CD14-positive monocyte (primary cell): ENCODE measurements around the gene PTTG1IP. TPM values are rescaled to one million over a fixed set of nuclear protein-coding genes. Genes with fewer than 3 reads are reported as not detected.

Experiments
- DNase-seq, 3 donors: peaks; one replicate each; pipeline ENCODE4 v3.0.0-alpha.2; 2011 to 2022
- H2AFZ ChIP-seq: 2 replicates; pipeline ENCODE4 v1.6.0; 2012; ENCODE audit warnings: mild to moderate bottlenecking, low read depth, low read length, inconsistent platforms; ENCODE audit not compliant: insufficient read depth, poor library complexity, severe bottlenecking
- H3K27ac ChIP-seq, 2 donors: 1 replicate in 1 of 2; 2 replicates in 1 of 2; pipeline ENCODE4 v1.5.1; 2012 to 2013; ENCODE audit warnings: low read length in 2 of 2, control low read depth in 1 of 2, inconsistent platforms in 1 of 2, low read depth in 1 of 2, mild to moderate bottlenecking in 1 of 2
- H3K27me3 ChIP-seq, 2 donors: one replicate each; pipeline versions ENCODE4 v1.6.0 to v1.6.1; 2011 to 2013; ENCODE audit warnings: low read length in 2 of 2; ENCODE audit not compliant: control insufficient read depth in 2 of 2, insufficient read depth in 2 of 2
- H3K36me3 ChIP-seq, 2 donors: replicated peaks in 1 of 2; 1 replicate in 1 of 2; 2 replicates in 1 of 2; pipeline versions ENCODE4 v1.5.1 to v1.6.1; 2012 to 2013; ENCODE audit warnings: low read length in 2 of 2, control low read depth in 1 of 2, inconsistent platforms in 1 of 2, mild to moderate bottlenecking in 1 of 2; ENCODE audit not compliant: insufficient read depth in 2 of 2, control insufficient read depth in 1 of 2
- H3K4me1 ChIP-seq, 2 donors: 1 replicate in 1 of 2; 2 replicates in 1 of 2; pipeline versions ENCODE4 v1.5.1 to v1.6.1; 2012 to 2013; ENCODE audit warnings: low read length in 2 of 2, control low read depth in 1 of 2, inconsistent platforms in 1 of 2, mild to moderate bottlenecking in 1 of 2, moderate library complexity in 1 of 2; ENCODE audit not compliant: insufficient read depth in 2 of 2, control insufficient read depth in 1 of 2
- H3K4me2 ChIP-seq: replicated peaks from 2 replicates; pipeline ENCODE3; 2012; ENCODE audit warnings: low read length, moderate library complexity, mild to moderate bottlenecking; ENCODE audit not compliant: poor library complexity, severe bottlenecking; ENCODE audit errors: extremely low read depth
- H3K4me3 ChIP-seq, 3 experiments: fragments of 200-600 bp in 1 of 3; sonication (generic) in 1 of 3; replicated peaks in 1 of 3; 1 replicate in 2 of 3; 2 replicates in 1 of 3; pipeline ENCODE4 v1.5.1; 2011 to 2013; ENCODE audit warnings: low read length in 3 of 3, mild to moderate bottlenecking in 3 of 3, control low read depth in 2 of 3, low read depth in 2 of 3, inconsistent platforms in 1 of 3, moderate library complexity in 1 of 3
- H3K79me2 ChIP-seq: 2 replicates; pipeline ENCODE4 v1.6.0; 2012; ENCODE audit warnings: mild to moderate bottlenecking, control low read depth, inconsistent platforms, low read length, moderate library complexity; ENCODE audit not compliant: insufficient read depth
- H3K9ac ChIP-seq: 2 replicates; pipeline ENCODE4 v1.6.0; 2017; ENCODE audit warnings: low read length, mild to moderate bottlenecking; ENCODE audit not compliant: insufficient read depth, poor library complexity, severe bottlenecking
- H3K9me3 ChIP-seq, 2 donors: replicated peaks in 1 of 2; 1 replicate in 1 of 2; 2 replicates in 1 of 2; pipeline versions ENCODE4 v1.5.1 to v1.6.1; 2012 to 2013; ENCODE audit warnings: low read length in 2 of 2, control low read depth in 1 of 2; ENCODE audit not compliant: control insufficient read depth in 1 of 2, insufficient read depth in 1 of 2
- H4K20me1 ChIP-seq: 2 replicates; pipeline ENCODE4 v1.6.0; 2012; ENCODE audit warnings: mild to moderate bottlenecking, low read length, control low read depth, moderate library complexity; ENCODE audit not compliant: insufficient read depth
- H3K27ac Mint-ChIP-seq, 7 donors: one replicate each; pipeline ENCODE4 v1.8.0; 2020; ENCODE audit warnings: mild to moderate bottlenecking in 7 of 7, mixed read lengths in 7 of 7, moderate library complexity in 6 of 7, inconsistent platforms in 2 of 7
- H3K27me3 Mint-ChIP-seq, 3 donors: one replicate each; pipeline ENCODE4 v1.8.0; 2021 to 2022; ENCODE audit warnings: low read depth in 3 of 3, mild to moderate bottlenecking in 3 of 3, mixed read lengths in 3 of 3, moderate library complexity in 3 of 3, inconsistent platforms in 1 of 3
- H3K36me3 Mint-ChIP-seq, 2 donors: one replicate each; pipeline ENCODE4 v1.8.0; 2020; ENCODE audit warnings: mixed read lengths in 2 of 2, inconsistent platforms in 1 of 2, mild to moderate bottlenecking in 1 of 2
- H3K4me1 Mint-ChIP-seq: one replicate; pipeline ENCODE4 v1.8.0; 2020; ENCODE audit warnings: mild to moderate bottlenecking, mixed read lengths
- H3K4me3 Mint-ChIP-seq, 2 donors: one replicate each; pipeline ENCODE4 v1.8.0; 2020; ENCODE audit warnings: mild to moderate bottlenecking in 2 of 2, mixed read lengths in 2 of 2, moderate library complexity in 1 of 2
- H3K9me3 Mint-ChIP-seq, 7 donors: one replicate each; pipeline ENCODE4 v1.8.0; 2020 to 2022; ENCODE audit warnings: mixed read lengths in 7 of 7, mild to moderate bottlenecking in 6 of 7, moderate library complexity in 6 of 7, inconsistent platforms in 2 of 7
- WGBS: methylation state at CpG from one replicate; pipeline ENCODE4 v1.1.5; 2013; ENCODE audit warnings: missing lambda C conversion rate; ENCODE audit not compliant: insufficient coverage; 5-methylcytosine and 5-hydroxymethylcytosine counted together
- intact Hi-C, 2 donors: fragments of 100-400 bp; cut with micrococcal nuclease; formaldehyde crosslinking; loops; one replicate each; pipeline versions ENCODE4 v1.15.0 to v1.15.1; 2023
- polyA plus RNA-seq, 3 donors: library from polyadenylated mRNA; depleted of rRNA in 1 of 3; unstranded in 2 of 3; stranded (reverse) in 1 of 3; fragments of 300-500 nt in 2 of 3; fragments of >200 nt in 1 of 3; fragmentation: Illumina TruSeq in 2 of 3; gene quantifications; 1 replicate in 2 of 3; 2 replicates in 1 of 3; pipeline ENCODE4 v1.2.3, GENCODE V29; 2012 to 2021
- TF ChIP-seq, protein P1 (sequence below): fragments of 200-600 bp; IDR thresholded peaks from one replicate; pipeline ENCODE4 v1.8.0; 2022; ENCODE audit warnings: antibody characterized with exemption, mild to moderate bottlenecking

Gene PTTG1IP
- polyA plus RNA-seq, 3 donors: 118 to 238 (median 206) TPM

GRCh38 chr21:44800971-44801467 is 72.5 kb downstream of the PTTG1IP start:
- intact Hi-C loops: loop anchor here (2.0 to 5.0 kb wide), 4 partner anchors 16 to 121 kb away; partner anchors contain the start of gene ITGB2 (in 1 of the 2)
- TF ChIP-seq, protein P1, sequence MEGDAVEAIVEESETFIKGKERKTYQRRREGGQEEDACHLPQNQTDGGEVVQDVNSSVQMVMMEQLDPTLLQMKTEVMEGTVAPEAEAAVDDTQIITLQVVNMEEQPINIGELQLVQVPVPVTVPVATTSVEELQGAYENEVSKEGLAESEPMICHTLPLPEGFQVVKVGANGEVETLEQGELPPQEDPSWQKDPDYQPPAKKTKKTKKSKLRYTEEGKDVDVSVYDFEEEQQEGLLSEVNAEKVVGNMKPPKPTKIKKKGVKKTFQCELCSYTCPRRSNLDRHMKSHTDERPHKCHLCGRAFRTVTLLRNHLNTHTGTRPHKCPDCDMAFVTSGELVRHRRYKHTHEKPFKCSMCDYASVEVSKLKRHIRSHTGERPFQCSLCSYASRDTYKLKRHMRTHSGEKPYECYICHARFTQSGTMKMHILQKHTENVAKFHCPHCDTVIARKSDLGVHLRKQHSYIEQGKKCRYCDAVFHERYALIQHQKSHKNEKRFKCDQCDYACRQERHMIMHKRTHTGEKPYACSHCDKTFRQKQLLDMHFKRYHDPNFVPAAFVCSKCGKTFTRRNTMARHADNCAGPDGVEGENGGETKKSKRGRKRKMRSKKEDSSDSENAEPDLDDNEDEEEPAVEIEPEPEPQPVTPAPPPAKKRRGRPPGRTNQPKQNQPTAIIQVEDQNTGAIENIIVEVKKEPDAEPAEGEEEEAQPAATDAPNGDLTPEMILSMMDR: peak; percentile 26
- H3K4me1 Mint-ChIP-seq: peaks cover 33% of the 10 kb centered on the region
- H3K9ac ChIP-seq: peak overlapping the region; percentile 77
- H3K4me1 ChIP-seq: peaks cover 22 to 32% of the 10 kb centered on the region in 2 donors
- H3K9me3 Mint-ChIP-seq: peaks cover 0 to 2% (median 0%) of the 10 kb centered on the region in 7 donors
- H3K27me3 ChIP-seq: no peaks in the 10 kb centered on the region
- H3K36me3 Mint-ChIP-seq: peaks cover 44 to 57% of the 10 kb centered on the region in 2 donors
- H3K4me3 ChIP-seq: peak overlapping the region; percentile 65 to 86 (median 73)
- H3K36me3 ChIP-seq: peaks cover 21 to 55% of the 10 kb centered on the region in 2 donors
- WGBS: 9% methylated on average over 16 of the region's 17 CpGs
- H3K4me3 Mint-ChIP-seq: peak overlapping the region; percentile 84 to 97
- H3K27ac Mint-ChIP-seq: peak overlapping the region in 6 of 7 donors; percentile 69 to 92 (median 84)
- peak overlapping the region in 1 of 2 donors; percentile 74 for H3K27ac ChIP-seq
- peak overlapping the region; percentile 93 for H3K4me2 ChIP-seq
- peaks cover 55% of the 10 kb centered on the region for H3K79me2 ChIP-seq
- H3K9me3 ChIP-seq: no peaks in the 10 kb centered on the region
- peak overlapping the region; percentile 90 for H2AFZ ChIP-seq
- DNase-seq: peak in 1 of 3 donors; percentile 9
- H3K27me3 Mint-ChIP-seq: peaks cover 0 to 2% (median 0%) of the 10 kb centered on the region in 3 donors
- H4K20me1 ChIP-seq: peaks cover 36% of the 10 kb centered on the region

DNA sequence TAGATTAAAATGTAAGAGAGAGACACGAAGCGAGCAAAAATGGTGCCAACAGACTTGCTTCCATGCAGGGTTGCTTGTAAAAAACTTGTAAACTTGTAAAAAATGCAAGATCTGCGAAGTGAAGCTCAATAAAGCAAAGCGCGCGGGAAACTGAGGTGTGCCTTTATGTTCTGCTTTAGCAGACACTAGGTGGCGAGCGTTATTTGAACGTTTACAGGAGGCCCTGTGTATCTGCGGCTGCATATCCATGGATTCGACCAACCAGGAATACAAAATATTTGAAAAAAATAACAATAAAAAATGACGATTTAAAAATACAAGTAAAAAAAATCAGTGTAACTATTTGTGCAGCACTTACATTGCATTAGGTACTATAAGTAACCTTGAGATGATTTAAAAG is 73.4 kb downstream of the PTTG1IP start:
- no CpG with 5 or more reads among the region's 12 CpGs for WGBS
- H3K9ac ChIP-seq: no peak overlapping the region
- H3K4me3 ChIP-seq: peak overlapping the region in 1 of 3 experiments; percentile 86
- TF ChIP-seq, protein P1: no peak
- peaks cover 0 to 2% (median 0%) of the 10 kb centered on the region in 7 donors for H3K9me3 Mint-ChIP-seq
- peaks cover 12 to 50% of the 10 kb centered on the region in 2 donors for H3K36me3 ChIP-seq
- peaks cover 33% of the 10 kb centered on the region for H3K4me1 Mint-ChIP-seq
- no peak overlapping the region for H3K27ac ChIP-seq
- H2AFZ ChIP-seq: no peak overlapping the region
- intact Hi-C loops: loop anchor here (2.0 to 5.0 kb wide), 4 partner anchors 17 to 122 kb away; partner anchors contain the start of gene ITGB2 (in 1 of the 2)
- peaks cover 64% of the 10 kb centered on the region for H3K79me2 ChIP-seq
- no peak overlapping the region for H3K27ac Mint-ChIP-seq
- peak overlapping the region; percentile 93 for H3K4me2 ChIP-seq
- peaks cover 0 to 2% (median 0%) of the 10 kb centered on the region in 3 donors for H3K27me3 Mint-ChIP-seq
- no peak for DNase-seq
- H3K4me1 ChIP-seq: peaks cover 22 to 32% of the 10 kb centered on the region in 2 donors
- no peaks in the 10 kb centered on the region for H3K27me3 ChIP-seq
- H3K36me3 Mint-ChIP-seq: peaks cover 40 to 54% of the 10 kb centered on the region in 2 donors
- peaks cover 40% of the 10 kb centered on the region for H4K20me1 ChIP-seq
- H3K9me3 ChIP-seq: no peaks in the 10 kb centered on the region
- H3K4me3 Mint-ChIP-seq: no peak overlapping the region
